Lower leg skin (tissue), 3 donors: ENCODE results near the gene ACIN1.

Experiments
- POLR2A ChIP-seq, 2 donors: fragments of 450-650 bp; IDR thresholded peaks; one replicate each; pipeline ENCODE4 v1.6.1; 2016 to 2017; ENCODE audit warnings: antibody characterized with exemption in 2 of 2, mild to moderate bottlenecking in 1 of 2, moderate library complexity in 1 of 2
- TF ChIP-seq, protein P1 (sequence below), 3 donors: fragments of 450-650 bp; IDR thresholded peaks; one replicate each; pipeline ENCODE4 v1.5.1; 2016; ENCODE audit warnings: antibody characterized with exemption in 3 of 3, mild to moderate bottlenecking in 3 of 3, moderate library complexity in 2 of 3

- TF ChIP-seq, protein P1, sequence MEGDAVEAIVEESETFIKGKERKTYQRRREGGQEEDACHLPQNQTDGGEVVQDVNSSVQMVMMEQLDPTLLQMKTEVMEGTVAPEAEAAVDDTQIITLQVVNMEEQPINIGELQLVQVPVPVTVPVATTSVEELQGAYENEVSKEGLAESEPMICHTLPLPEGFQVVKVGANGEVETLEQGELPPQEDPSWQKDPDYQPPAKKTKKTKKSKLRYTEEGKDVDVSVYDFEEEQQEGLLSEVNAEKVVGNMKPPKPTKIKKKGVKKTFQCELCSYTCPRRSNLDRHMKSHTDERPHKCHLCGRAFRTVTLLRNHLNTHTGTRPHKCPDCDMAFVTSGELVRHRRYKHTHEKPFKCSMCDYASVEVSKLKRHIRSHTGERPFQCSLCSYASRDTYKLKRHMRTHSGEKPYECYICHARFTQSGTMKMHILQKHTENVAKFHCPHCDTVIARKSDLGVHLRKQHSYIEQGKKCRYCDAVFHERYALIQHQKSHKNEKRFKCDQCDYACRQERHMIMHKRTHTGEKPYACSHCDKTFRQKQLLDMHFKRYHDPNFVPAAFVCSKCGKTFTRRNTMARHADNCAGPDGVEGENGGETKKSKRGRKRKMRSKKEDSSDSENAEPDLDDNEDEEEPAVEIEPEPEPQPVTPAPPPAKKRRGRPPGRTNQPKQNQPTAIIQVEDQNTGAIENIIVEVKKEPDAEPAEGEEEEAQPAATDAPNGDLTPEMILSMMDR (IDR thresholded peaks at IDR 0.05): no peak
- no peak for TF ChIP-seq POLR2A (IDR thresholded peaks at IDR 0.05)
Observed at GRCh38 chr14:23053426-23053825, 41.5 kb downstream of the ACIN1 start.
